ENCODE data around the gene IL32. TPM values are rescaled to one million over a fixed set of nuclear protein-coding genes. Genes with fewer than 3 reads are reported as not detected.

Gene IL32
- total RNA-seq, 2 experiments from 2014 or later, result 378 to 383 TPM

DNA sequence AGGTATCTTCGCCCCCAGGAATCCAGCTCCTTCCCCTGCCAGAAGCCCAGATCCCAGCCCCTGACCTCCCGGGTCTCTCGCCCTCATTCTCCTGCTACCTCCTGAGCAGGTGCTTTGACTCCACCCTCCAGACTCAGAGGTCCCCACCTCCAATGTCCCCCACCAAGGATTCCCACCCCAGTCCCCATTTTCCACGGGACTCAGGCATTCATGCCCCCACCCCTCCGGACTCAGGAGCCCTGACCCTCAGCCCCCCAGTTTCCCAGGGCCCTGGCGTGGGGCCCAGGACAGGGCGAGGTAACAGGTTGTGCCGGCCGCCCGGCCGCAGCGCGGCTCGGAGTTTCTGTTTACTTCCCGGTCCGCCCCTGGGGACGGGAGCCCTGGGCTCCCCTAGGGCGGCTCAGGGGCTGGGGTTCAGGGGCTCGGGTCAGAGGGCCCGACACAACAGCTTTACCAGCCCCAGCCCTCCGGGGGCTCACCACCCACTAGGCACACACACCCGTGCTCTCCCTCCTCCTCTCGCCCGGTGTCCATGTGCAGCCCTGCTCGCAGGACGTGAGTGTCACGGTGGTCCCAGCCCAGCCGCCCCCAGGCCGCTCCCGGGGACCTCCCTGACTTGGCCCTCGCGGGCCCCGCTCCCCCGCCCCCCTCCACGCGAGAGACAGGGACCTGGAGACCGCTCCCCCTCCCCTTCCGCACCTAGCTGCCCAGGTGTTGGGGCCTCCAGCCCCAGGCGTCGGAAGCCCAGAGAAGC, 29.3 kb upstream of the IL32 start:
- H3K9me3 Mint-ChIP-seq, result no peaks in the 10 kb centered on the region
- intact Hi-C loops (cut with DNase I, micrococcal nuclease), result no loop called here
- H3K36me3 ChIP-seq (ENCODE audit: insufficient read depth, low read length), result no peaks in the 10 kb centered on the region
- no peak overlapping the region for H3K4me3 Mint-ChIP-seq
- peaks cover 85% of the 10 kb centered on the region for H3K27me3 Mint-ChIP-seq
- H3K4me1 Mint-ChIP-seq (ENCODE audit: low read depth), result peaks cover 17% of the 10 kb centered on the region
- no peak overlapping the region for H3K27ac Mint-ChIP-seq
- H3K4me3 ChIP-seq (ENCODE audit: low read length), result no peak overlapping the region
- H3K9me3 ChIP-seq (ENCODE audit: control insufficient read depth in 1 of 2, insufficient read depth in 1 of 2, low read length in 2 of 2), result peaks cover 0 to 25% of the 10 kb centered on the region in 2 experiments
- ChIA-PET CTCF (no interaction called here), POLR2A (no interaction called here)
- no peak for ATAC-seq (ENCODE audit: poor library complexity)
- peaks cover 68 to 77% of the 10 kb centered on the region in 2 experiments for H3K27me3 ChIP-seq (ENCODE audit: control insufficient read depth in 1 of 2, insufficient read depth in 2 of 2, low read length in 2 of 2)
- H3K27ac ChIP-seq (ENCODE audit: low read depth in 1 of 2, low read length in 2 of 2), result no peak overlapping the region
- H3K4me1 ChIP-seq (ENCODE audit: insufficient read depth, low read length), result peaks cover 19% of the 10 kb centered on the region
- TF ChIP-seq, protein P1, sequence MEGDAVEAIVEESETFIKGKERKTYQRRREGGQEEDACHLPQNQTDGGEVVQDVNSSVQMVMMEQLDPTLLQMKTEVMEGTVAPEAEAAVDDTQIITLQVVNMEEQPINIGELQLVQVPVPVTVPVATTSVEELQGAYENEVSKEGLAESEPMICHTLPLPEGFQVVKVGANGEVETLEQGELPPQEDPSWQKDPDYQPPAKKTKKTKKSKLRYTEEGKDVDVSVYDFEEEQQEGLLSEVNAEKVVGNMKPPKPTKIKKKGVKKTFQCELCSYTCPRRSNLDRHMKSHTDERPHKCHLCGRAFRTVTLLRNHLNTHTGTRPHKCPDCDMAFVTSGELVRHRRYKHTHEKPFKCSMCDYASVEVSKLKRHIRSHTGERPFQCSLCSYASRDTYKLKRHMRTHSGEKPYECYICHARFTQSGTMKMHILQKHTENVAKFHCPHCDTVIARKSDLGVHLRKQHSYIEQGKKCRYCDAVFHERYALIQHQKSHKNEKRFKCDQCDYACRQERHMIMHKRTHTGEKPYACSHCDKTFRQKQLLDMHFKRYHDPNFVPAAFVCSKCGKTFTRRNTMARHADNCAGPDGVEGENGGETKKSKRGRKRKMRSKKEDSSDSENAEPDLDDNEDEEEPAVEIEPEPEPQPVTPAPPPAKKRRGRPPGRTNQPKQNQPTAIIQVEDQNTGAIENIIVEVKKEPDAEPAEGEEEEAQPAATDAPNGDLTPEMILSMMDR (IDR thresholded peaks at IDR 0.05), result no peak
- no peak for DNase-seq
- no peaks in the 10 kb centered on the region for H3K36me3 Mint-ChIP-seq (ENCODE audit: low read depth)

DNA sequence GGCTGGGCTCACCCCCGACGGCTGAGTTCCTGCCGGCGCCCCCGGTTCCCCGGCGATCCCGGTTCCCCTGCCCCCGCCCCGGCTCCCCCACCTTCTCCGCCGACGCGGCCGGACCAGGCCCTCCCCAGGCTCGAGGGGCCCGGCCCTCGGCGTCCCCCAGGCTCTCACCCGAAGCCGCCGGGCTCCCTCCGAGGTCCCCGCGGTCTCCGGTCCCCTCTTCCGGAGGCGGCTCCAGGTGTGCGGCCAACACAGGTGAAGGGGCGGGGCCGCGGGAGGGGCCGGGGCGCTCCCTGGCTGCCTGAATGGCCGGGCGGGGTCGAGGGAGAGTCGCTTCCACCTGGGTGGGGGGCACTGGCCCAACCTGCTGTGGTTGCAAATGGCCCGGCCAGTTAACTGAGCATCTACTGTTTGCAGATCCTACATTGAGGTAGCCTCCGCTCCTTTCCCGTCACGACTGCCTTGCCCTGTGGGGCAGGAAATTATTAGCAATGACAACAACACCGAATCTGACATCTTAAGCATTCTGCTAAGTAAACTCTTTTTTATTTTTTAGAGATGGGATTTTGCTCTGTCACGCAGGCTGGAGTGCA, 28.6 kb upstream of the IL32 start, which contains the start of gene BICDL2:
Gene BICDL2, minus strand, starts transcription at position 219 of the 590 bp plus-strand sequence. CDS start 1,448 bp downstream, outside the sequence.
- no peak for ATAC-seq (ENCODE audit: poor library complexity)
- Histone ChIP-seq H3K36me3 (ENCODE audit: insufficient read depth, low read length) (no peaks in the 10 kb centered on the region), H3K9me3 (ENCODE audit: control insufficient read depth in 1 of 2, insufficient read depth in 1 of 2, low read length in 2 of 2) (peaks cover 0 to 25% of the 10 kb centered on the region in 2 experiments), H3K27me3 (ENCODE audit: control insufficient read depth in 1 of 2, insufficient read depth in 2 of 2, low read length in 2 of 2) (peaks cover 66 to 82% of the 10 kb centered on the region in 2 experiments), H3K4me1 (ENCODE audit: insufficient read depth, low read length) (peaks cover 16% of the 10 kb centered on the region), H3K27ac (ENCODE audit: low read depth in 1 of 2, low read length in 2 of 2) (no peak within 1 kb of the TSS), H3K4me3 (ENCODE audit: low read length) (no peak within 1 kb of the TSS)
- intact Hi-C loops (cut with DNase I, micrococcal nuclease), result no loop called here
- Mint-ChIP-seq H3K9me3 (no peaks in the 10 kb centered on the region), H3K27me3 (peaks cover 83% of the 10 kb centered on the region), H3K36me3 (ENCODE audit: low read depth) (no peaks in the 10 kb centered on the region), H3K4me1 (ENCODE audit: low read depth) (peaks cover 13% of the 10 kb centered on the region), H3K4me3 (peak within 1 kb of the TSS; percentile 37), H3K27ac (no peak within 1 kb of the TSS)
- ChIA-PET CTCF (interaction anchor here (0.7 kb wide), 1 partner anchor 536 kb away, joined by 3 read pairs; no protein-coding TSS in a partner anchor), POLR2A (interaction anchor here (0.6 kb wide), 1 partner anchor 22 kb away, joined by 4 read pairs; no protein-coding TSS in a partner anchor)
- DNase-seq, result no peak
- TF ChIP-seq, protein P1 (IDR thresholded peaks at IDR 0.05), result no peak

DNA sequence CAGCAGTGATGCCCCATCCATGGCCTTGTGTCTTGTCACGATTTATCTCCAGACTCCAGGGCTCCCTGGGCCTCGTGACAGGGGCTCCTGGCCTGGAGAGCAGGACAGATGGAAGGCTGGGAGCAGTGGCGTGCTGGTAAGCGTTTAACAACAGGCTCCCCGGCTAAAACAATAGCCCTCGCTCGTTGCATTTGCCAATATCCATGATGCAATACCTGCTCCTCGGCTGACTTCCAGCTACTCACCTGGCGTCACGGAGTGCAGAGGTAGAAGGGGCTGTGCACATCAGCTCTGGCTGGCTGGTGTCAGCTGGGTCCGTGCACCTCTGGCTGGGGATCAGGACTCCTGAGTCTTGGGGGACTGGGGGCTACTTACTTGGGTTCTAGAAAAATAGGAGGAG, 27.2 kb upstream of the IL32 start:
- Mint-ChIP-seq H3K4me3 (no peak overlapping the region), H3K36me3 (ENCODE audit: low read depth) (no peaks in the 10 kb centered on the region), H3K27ac (no peak overlapping the region), H3K27me3 (peaks cover 86% of the 10 kb centered on the region), H3K4me1 (ENCODE audit: low read depth) (peaks cover 13% of the 10 kb centered on the region), H3K9me3 (no peaks in the 10 kb centered on the region)
- ChIA-PET POLR2A (no interaction called here), CTCF (no interaction called here)
- Histone ChIP-seq H3K9me3 (ENCODE audit: control insufficient read depth in 1 of 2, insufficient read depth in 1 of 2, low read length in 2 of 2) (peaks cover 0 to 20% of the 10 kb centered on the region in 2 experiments), H3K36me3 (ENCODE audit: insufficient read depth, low read length) (no peaks in the 10 kb centered on the region), H3K4me3 (ENCODE audit: low read length) (no peak overlapping the region), H3K4me1 (ENCODE audit: insufficient read depth, low read length) (peaks cover 16% of the 10 kb centered on the region), H3K27me3 (ENCODE audit: control insufficient read depth in 1 of 2, insufficient read depth in 2 of 2, low read length in 2 of 2) (peaks cover 68 to 79% of the 10 kb centered on the region in 2 experiments), H3K27ac (ENCODE audit: low read depth in 1 of 2, low read length in 2 of 2) (no peak overlapping the region)
- no peak for DNase-seq
- intact Hi-C loops (cut with DNase I, micrococcal nuclease), result no loop called here
- no peak for ATAC-seq (ENCODE audit: poor library complexity)
- TF ChIP-seq, protein P1 (IDR thresholded peaks at IDR 0.05), result no peak
